Skeletal muscle satellite cell (primary cell): ENCODE results near the gene USP19. TPM values are rescaled to one million over a fixed set of nuclear protein-coding genes. Genes with fewer than 3 reads are reported as not detected.

Source experiments
- H3K27me3 ChIP-seq: 2 replicates; pipeline ENCODE4 v1.7.0; 2013; ENCODE audit warnings: low read length; ENCODE audit not compliant: control insufficient read depth, insufficient read depth
- H3K36me3 ChIP-seq: 2 replicates; pipeline ENCODE4 v1.7.0; 2013; ENCODE audit warnings: mild to moderate bottlenecking, control low read depth, low read length; ENCODE audit not compliant: insufficient read depth
- H3K4me1 ChIP-seq: 2 replicates; pipeline ENCODE4 v1.7.0; 2013; ENCODE audit warnings: low read length; ENCODE audit not compliant: control insufficient read depth, insufficient read depth
- H3K4me2 ChIP-seq: 2 replicates; pipeline ENCODE4 v1.7.0; 2013; ENCODE audit warnings: mild to moderate bottlenecking, low read length
- H3K4me3 ChIP-seq: 2 replicates; pipeline ENCODE4 v1.7.0; 2013; ENCODE audit warnings: low read length
- H3K9ac ChIP-seq: 2 replicates; pipeline ENCODE4 v1.7.0; 2013; ENCODE audit warnings: mild to moderate bottlenecking, low read depth, low read length, moderate library complexity
- H3K9me3 ChIP-seq: replicated peaks from 2 replicates; pipeline ENCODE4 v1.7.0; 2013; ENCODE audit warnings: mild to moderate bottlenecking, control low read depth, low read length
- total RNA-seq: library from RNA; depleted of rRNA; stranded (reverse); fragments of >200 nt; gene quantifications from 2 replicates; pipeline ENCODE4 v1.2.3, GENCODE V29; 2012; rRNA removed

USP19 gene
- total RNA-seq: 29.7 and 30.9 TPM in 2 replicates

GRCh38 chr3:49120438-49121131 is at the start of gene USP19:
USP19 (minus strand) TSS chr3:49120823; CDS start chr3:49119145, 1,678 bp downstream.
- Histone ChIP-seq H3K4me3 (peak within 1 kb of the TSS; percentile 96), H3K9me3 (no peaks in the 10 kb centered on the region), H3K36me3 (peaks cover 75% of the 10 kb centered on the region), H3K9ac (peak within 1 kb of the TSS; percentile 98), H3K4me2 (peak within 1 kb of the TSS; percentile 98), H3K27me3 (no peaks in the 10 kb centered on the region), H3K4me1 (peaks cover 16% of the 10 kb centered on the region)

- H3K27me3 ChIP-seq: no peaks in the 10 kb centered on the region
- peaks cover 18% of the 10 kb centered on the region for H3K4me1 ChIP-seq
- peak overlapping the region; percentile 93 for H3K4me2 ChIP-seq
- H3K36me3 ChIP-seq: peaks cover 20% of the 10 kb centered on the region
- H3K4me3 ChIP-seq: peak overlapping the region; percentile 87
- H3K9ac ChIP-seq: peak overlapping the region; percentile 92
- H3K9me3 ChIP-seq: no peaks in the 10 kb centered on the region
Observed at GRCh38 chr3:49166752-49167556, 46.3 kb upstream of the USP19 start.

GRCh38 chr3:49165771-49166751 is 45.4 kb upstream of the USP19 start, which contains the start of gene CCDC71:
CCDC71 (minus strand) TSS chr3:49166331; CDS start chr3:49164208, 2,123 bp downstream.
- Histone ChIP-seq H3K27me3 (no peaks in the 10 kb centered on the region), H3K9me3 (no peaks in the 10 kb centered on the region), H3K4me1 (peaks cover 17% of the 10 kb centered on the region), H3K4me3 (peak within 1 kb of the TSS; percentile 87), H3K36me3 (peaks cover 26% of the 10 kb centered on the region), H3K9ac (peak within 1 kb of the TSS; percentile 92), H3K4me2 (peak within 1 kb of the TSS; percentile 93)

- peaks cover 26% of the 10 kb centered on the region for H3K36me3 ChIP-seq
- H3K9me3 ChIP-seq: no peaks in the 10 kb centered on the region
- peaks cover 11% of the 10 kb centered on the region for H3K4me1 ChIP-seq
- H3K27me3 ChIP-seq: no peaks in the 10 kb centered on the region
- peak overlapping the region; percentile 87 for H3K4me3 ChIP-seq
- peak overlapping the region; percentile 92 for H3K9ac ChIP-seq
- peak overlapping the region; percentile 93 for H3K4me2 ChIP-seq
Observed at GRCh38 chr3:49164983-49165720, 44.5 kb upstream of the USP19 start.

GRCh38 chr3:49163609-49164008 is 43.0 kb upstream of the USP19 start:
- Histone ChIP-seq H3K4me3 (no peak overlapping the region), H3K36me3 (peaks cover 26% of the 10 kb centered on the region), H3K4me2 (no peak overlapping the region), H3K9ac (no peak overlapping the region), H3K9me3 (no peaks in the 10 kb centered on the region), H3K4me1 (peaks cover 11% of the 10 kb centered on the region), H3K27me3 (no peaks in the 10 kb centered on the region)

- H3K4me1 ChIP-seq: peaks cover 11% of the 10 kb centered on the region
- H3K9me3 ChIP-seq: no peaks in the 10 kb centered on the region
- peaks cover 26% of the 10 kb centered on the region for H3K36me3 ChIP-seq
- H3K4me3 ChIP-seq: no peak overlapping the region
- H3K9ac ChIP-seq: no peak overlapping the region
- no peak overlapping the region for H3K4me2 ChIP-seq
- no peaks in the 10 kb centered on the region for H3K27me3 ChIP-seq
Observed at GRCh38 chr3:49162751-49163419, 42.3 kb upstream of the USP19 start.

- H3K4me3 ChIP-seq: no peak overlapping the region
- no peak overlapping the region for H3K4me2 ChIP-seq
- H3K36me3 ChIP-seq: peaks cover 26% of the 10 kb centered on the region
- H3K27me3 ChIP-seq: no peaks in the 10 kb centered on the region
- no peak overlapping the region for H3K9ac ChIP-seq
- H3K4me1 ChIP-seq: peaks cover 11% of the 10 kb centered on the region
- H3K9me3 ChIP-seq: no peaks in the 10 kb centered on the region
Observed at GRCh38 chr3:49161808-49162530, 41.3 kb upstream of the USP19 start.

GRCh38 chr3:49161197-49161596 is 40.6 kb upstream of the USP19 start:
- no peaks in the 10 kb centered on the region for H3K27me3 ChIP-seq
- peaks cover 26% of the 10 kb centered on the region for H3K36me3 ChIP-seq
- peaks cover 6% of the 10 kb centered on the region for H3K4me1 ChIP-seq
- H3K9me3 ChIP-seq: no peaks in the 10 kb centered on the region
- H3K4me2 ChIP-seq: no peak overlapping the region
- no peak overlapping the region for H3K4me3 ChIP-seq
- no peak overlapping the region for H3K9ac ChIP-seq

- Histone ChIP-seq H3K36me3 (peaks cover 18% of the 10 kb centered on the region), H3K27me3 (no peaks in the 10 kb centered on the region)
Observed at GRCh38 chr3:49158792-49159191, 38.2 kb upstream of the USP19 start.

More at GRCh38 chr3:49158792-49159191, 38.2 kb upstream of the USP19 start:
- H3K4me3 ChIP-seq: no peak overlapping the region
- H3K9ac ChIP-seq: no peak overlapping the region
- H3K4me2 ChIP-seq: no peak overlapping the region
- H3K9me3 ChIP-seq: no peaks in the 10 kb centered on the region
- no peaks in the 10 kb centered on the region for H3K4me1 ChIP-seq
